ENCODE data around the gene ZNF385C.
A peak's percentile ranks its signal among the peaks of the same experiment; 100 is the strongest.

Gene ZNF385C

GRCh38 chr17:42131981-42132432, 33.7 kb upstream of the ZNF385C start:
- no peak overlapping the region for H3K27ac ChIP-seq
- TF ChIP-seq, protein P1, sequence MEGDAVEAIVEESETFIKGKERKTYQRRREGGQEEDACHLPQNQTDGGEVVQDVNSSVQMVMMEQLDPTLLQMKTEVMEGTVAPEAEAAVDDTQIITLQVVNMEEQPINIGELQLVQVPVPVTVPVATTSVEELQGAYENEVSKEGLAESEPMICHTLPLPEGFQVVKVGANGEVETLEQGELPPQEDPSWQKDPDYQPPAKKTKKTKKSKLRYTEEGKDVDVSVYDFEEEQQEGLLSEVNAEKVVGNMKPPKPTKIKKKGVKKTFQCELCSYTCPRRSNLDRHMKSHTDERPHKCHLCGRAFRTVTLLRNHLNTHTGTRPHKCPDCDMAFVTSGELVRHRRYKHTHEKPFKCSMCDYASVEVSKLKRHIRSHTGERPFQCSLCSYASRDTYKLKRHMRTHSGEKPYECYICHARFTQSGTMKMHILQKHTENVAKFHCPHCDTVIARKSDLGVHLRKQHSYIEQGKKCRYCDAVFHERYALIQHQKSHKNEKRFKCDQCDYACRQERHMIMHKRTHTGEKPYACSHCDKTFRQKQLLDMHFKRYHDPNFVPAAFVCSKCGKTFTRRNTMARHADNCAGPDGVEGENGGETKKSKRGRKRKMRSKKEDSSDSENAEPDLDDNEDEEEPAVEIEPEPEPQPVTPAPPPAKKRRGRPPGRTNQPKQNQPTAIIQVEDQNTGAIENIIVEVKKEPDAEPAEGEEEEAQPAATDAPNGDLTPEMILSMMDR (conservative IDR thresholded peaks at IDR 0.05; ENCODE audit: low read depth): no peak
- CTCF ChIA-PET: interaction anchor here (0.6 to 1.4 kb wide), 3 partner anchors 10 to 181 kb away, joined by 3 to 4 read pairs (median 4); partner anchors contain the start of gene GHDC
- DNase-seq (ENCODE audit: low spot score): no peak
- POLR2A ChIA-PET (ENCODE audit: low non-redundant PET): no interaction called here

- ChIA-PET POLR2A (ENCODE audit: low non-redundant PET) (no interaction called here), CTCF (interaction anchor here (0.6 to 1.4 kb wide), 2 partner anchors 63 to 182 kb away, joined by 3 to 4 read pairs; partner anchors contain the start of gene GHDC)
- no peak for DNase-seq (ENCODE audit: low spot score)
- H3K27ac ChIP-seq: no peak overlapping the region
- TF ChIP-seq, protein P1 (conservative IDR thresholded peaks at IDR 0.05; ENCODE audit: low read depth): no peak
These were observed 33.0 kb upstream of the ZNF385C start for GRCh38 chr17:42131232-42131631.

GRCh38 chr17:42130310-42130936, 32.1 kb upstream of the ZNF385C start:
- DNase-seq (ENCODE audit: low spot score): no peak
- TF ChIP-seq, protein P1 (conservative IDR thresholded peaks at IDR 0.05; ENCODE audit: low read depth): no peak
- ChIA-PET CTCF (interaction anchor here (0.6 to 1.4 kb wide), 2 partner anchors 63 to 182 kb away, joined by 4 read pairs; no protein-coding TSS in a partner anchor), POLR2A (ENCODE audit: low non-redundant PET) (no interaction called here)
- peak overlapping the region; percentile 3; the same call in 1 of the 2 replicates for H3K27ac ChIP-seq

DNA sequence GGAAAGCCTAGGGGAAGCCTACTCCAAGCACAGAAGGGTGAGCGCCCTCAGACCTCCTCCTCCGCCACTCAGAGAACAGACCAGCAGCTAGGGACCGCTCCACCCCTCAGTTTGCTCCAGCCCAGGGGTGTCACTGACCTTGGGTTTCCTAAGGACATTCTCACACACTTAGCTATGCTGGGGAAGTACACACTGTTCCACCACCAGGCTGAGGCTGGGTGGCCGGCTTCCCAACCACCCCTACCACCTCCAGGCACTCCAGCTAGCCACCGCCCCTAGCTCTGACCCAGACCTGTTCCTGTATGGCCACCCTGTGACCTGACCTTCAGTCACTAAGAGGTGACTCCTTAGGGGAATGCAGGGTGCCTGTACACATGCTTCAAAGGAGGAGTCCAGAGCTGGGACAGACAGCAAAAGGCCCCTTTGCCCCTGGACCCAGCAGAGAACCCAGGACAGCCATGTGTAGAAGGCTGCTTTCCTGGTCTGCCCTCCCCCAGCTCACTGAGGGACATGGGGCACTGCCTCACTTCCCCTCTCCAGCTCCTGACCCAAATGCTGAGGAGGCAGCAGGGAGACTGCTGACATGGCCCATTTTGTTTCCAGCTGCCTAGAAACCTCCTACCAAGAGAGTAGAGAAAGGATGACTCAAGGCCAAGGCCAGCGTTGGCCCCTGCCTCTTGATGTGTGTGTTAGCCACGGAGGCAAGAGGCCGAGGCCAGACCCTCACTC, 31.0 kb upstream of the ZNF385C start:
- TF ChIP-seq, protein P1 (conservative IDR thresholded peaks at IDR 0.05; ENCODE audit: low read depth): no peak
- ChIA-PET POLR2A (ENCODE audit: low non-redundant PET) (no interaction called here), CTCF (interaction anchor here (0.6 kb wide), 1 partner anchor 62 kb away, joined by 4 read pairs; no protein-coding TSS in a partner anchor)
- peak overlapping the region; percentile 3 for H3K27ac ChIP-seq
- DNase-seq (ENCODE audit: low spot score): no peak

GRCh38 chr17:42127414-42127813, 29.1 kb upstream of the ZNF385C start:
- DNase-seq (ENCODE audit: low spot score): no peak
- ChIA-PET CTCF (interaction anchor here (0.8 to 1.4 kb wide), 2 partner anchors 10 to 124 kb away, joined by 3 to 4 read pairs; no protein-coding TSS in a partner anchor), POLR2A (ENCODE audit: low non-redundant PET) (no interaction called here)
- TF ChIP-seq, protein P1 (conservative IDR thresholded peaks at IDR 0.05; ENCODE audit: low read depth): no peak
- H3K27ac ChIP-seq: no peak overlapping the region

- POLR2A ChIA-PET (ENCODE audit: low non-redundant PET): no interaction called here
These were observed 28.6 kb upstream of the ZNF385C start for GRCh38 chr17:42126836-42127235.

More at GRCh38 chr17:42126836-42127235, 28.6 kb upstream of the ZNF385C start:
- DNase-seq (ENCODE audit: low spot score): no peak
- TF ChIP-seq, protein P1 (conservative IDR thresholded peaks at IDR 0.05; ENCODE audit: low read depth): no peak
- H3K27ac ChIP-seq: no peak overlapping the region
- CTCF ChIA-PET: interaction anchor here (0.8 kb wide), 1 partner anchor 124 kb away, joined by 4 read pairs; no protein-coding TSS in a partner anchor
